OCI-LY3 (cell line): Measurements from ENCODE around the gene KATNB1.

Experiments
- CTCF ChIP-seq: fragments of 200-600, 300-600 bp; sonication (generic); IDR thresholded peaks from 2 replicates; pipeline ENCODE4 v1.5.1; 2014; ENCODE audit warnings: antibody characterized with exemption, low read length, low read depth
- EZH2phosphoT487 ChIP-seq: fragments of 200-600 bp; shearing (Covaris generic); IDR thresholded peaks from 2 replicates; pipeline ENCODE4 v1.6.1; 2018; ENCODE audit warnings: antibody characterized with exemption, mixed run types, low read depth

GRCh38 chr16:57804111-57804837 lies 68.7 kb downstream of the KATNB1 start:
- no peak for TF ChIP-seq CTCF
- TF ChIP-seq EZH2phosphoT487 = no peak
